Heart left ventricle (tissue), 13 donors: ENCODE results near the gene ZNF474.

Experiments used
- POLR2A ChIP-seq, 2 donors: fragments of 450-650 bp; IDR thresholded peaks; one replicate each; pipeline ENCODE4 v1.6.1; 2017; ENCODE audit warnings: antibody characterized with exemption in 2 of 2, mild to moderate bottlenecking in 2 of 2, moderate library complexity in 2 of 2
- TF ChIP-seq, protein P1 (sequence below), 12 donors: fragments of 200-600 bp; sonication (generic) in 4 of 12; IDR thresholded peaks; one replicate each; pipeline versions ENCODE4 v1.5.0 to v1.8.0; 2018 to 2022; ENCODE audit warnings: antibody characterized with exemption in 12 of 12, mild to moderate bottlenecking in 5 of 12
- donor health status: ischemic (EF 13 %, LVEDD 7.1; RV severe dilation, severe dysfunction).
- donor health status: DM: no; HTN: yes; CAD: no.
- donor health status: DM: no; HTN: no; CAD: no.
- donor health status: ischemic (EF 25% LVEDD 6.9; RV normal size, moderate dysfunction).
- donor health status: ischemic (EF 25% LVEDD 5.7; RV mildly dilated, moderate dysfunction).
- donor health status: ischemic (EF 35%, LVEDD 5.7; RV mildly dilated, moderate dysfunction).
- donor health status: nonischemic (EF 11% LVEDD 7.7; RV severe dilation, severe dysfunction).
- donor health status: DM: yes; HTN: yes; CAD: no.
- donor health status: PGD.
- donor health status: ischemic (EF 29% LVEDD 5.4; RV normal size, mild dysfunction).
- donor health status: nonischemic (EF 23%, LVEDD 6.1; RV moderate dilation, normal function).

DNA sequence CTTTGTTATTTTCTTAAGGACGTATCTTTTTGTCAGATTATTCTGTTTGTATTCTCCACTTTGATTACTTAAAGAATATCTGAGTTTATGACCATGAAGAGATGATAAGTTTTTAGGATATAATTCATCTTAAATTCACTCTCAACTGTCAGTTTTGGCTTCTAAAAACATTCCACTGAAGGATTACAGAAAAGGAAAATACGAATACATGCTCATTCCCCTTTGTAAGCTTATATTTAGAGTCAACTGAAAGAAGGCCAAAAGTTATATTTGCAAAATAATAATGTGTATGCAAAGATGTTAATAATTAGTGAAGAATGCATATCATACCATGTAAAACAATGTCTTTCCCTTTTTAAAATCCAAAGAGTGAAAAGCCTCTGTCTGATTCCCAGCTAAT, 52.5 kb downstream of the ZNF474 start:
- TF ChIP-seq, protein P1, sequence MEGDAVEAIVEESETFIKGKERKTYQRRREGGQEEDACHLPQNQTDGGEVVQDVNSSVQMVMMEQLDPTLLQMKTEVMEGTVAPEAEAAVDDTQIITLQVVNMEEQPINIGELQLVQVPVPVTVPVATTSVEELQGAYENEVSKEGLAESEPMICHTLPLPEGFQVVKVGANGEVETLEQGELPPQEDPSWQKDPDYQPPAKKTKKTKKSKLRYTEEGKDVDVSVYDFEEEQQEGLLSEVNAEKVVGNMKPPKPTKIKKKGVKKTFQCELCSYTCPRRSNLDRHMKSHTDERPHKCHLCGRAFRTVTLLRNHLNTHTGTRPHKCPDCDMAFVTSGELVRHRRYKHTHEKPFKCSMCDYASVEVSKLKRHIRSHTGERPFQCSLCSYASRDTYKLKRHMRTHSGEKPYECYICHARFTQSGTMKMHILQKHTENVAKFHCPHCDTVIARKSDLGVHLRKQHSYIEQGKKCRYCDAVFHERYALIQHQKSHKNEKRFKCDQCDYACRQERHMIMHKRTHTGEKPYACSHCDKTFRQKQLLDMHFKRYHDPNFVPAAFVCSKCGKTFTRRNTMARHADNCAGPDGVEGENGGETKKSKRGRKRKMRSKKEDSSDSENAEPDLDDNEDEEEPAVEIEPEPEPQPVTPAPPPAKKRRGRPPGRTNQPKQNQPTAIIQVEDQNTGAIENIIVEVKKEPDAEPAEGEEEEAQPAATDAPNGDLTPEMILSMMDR (IDR thresholded peaks at IDR 0.05): no peak
- no peak for TF ChIP-seq POLR2A (IDR thresholded peaks at IDR 0.05)
